Sigmoid colon (tissue), 7 donors: ENCODE data around the gene SSTR1. TPM values are rescaled to one million over a fixed set of nuclear protein-coding genes. Genes with fewer than 3 reads are reported as not detected.

Experiments used
- DNase-seq: peaks from one replicate; pipeline ENCODE4 v3.0.0-alpha.2; 2019
- H3K27ac ChIP-seq, 4 donors: fragments of 200-600 bp; sonication (generic); one replicate each; pipeline ENCODE4 v1.5.1; 2016 to 2019; ENCODE audit warnings: mild to moderate bottlenecking in 1 of 4
- H3K27me3 ChIP-seq, 3 donors: fragments of 200-600 bp; sonication (generic); one replicate each; pipeline ENCODE4 v1.5.1; 2019; ENCODE audit warnings: mild to moderate bottlenecking in 1 of 3
- H3K36me3 ChIP-seq, 4 donors: fragments of 200-600 bp; sonication (generic); one replicate each; pipeline ENCODE4 v1.5.1; 2016 to 2019
- H3K4me1 ChIP-seq, 4 donors: fragments of 200-600 bp; sonication (generic); one replicate each; pipeline ENCODE4 v1.5.1; 2017 to 2019
- H3K4me3 ChIP-seq, 4 donors: fragments of 200-600 bp; sonication (generic); one replicate each; pipeline ENCODE4 v1.5.1; 2017 to 2019; ENCODE audit warnings: mild to moderate bottlenecking in 2 of 4, moderate library complexity in 1 of 4
- H3K9me3 ChIP-seq, 4 donors: fragments of 200-600 bp in 3 of 4; sonication (generic) in 3 of 4; one replicate each; pipeline versions ENCODE4 v1.5.1 to v1.6.1; 2013 to 2019
- CTCF ChIP-seq, 4 experiments: fragments of 450-650 bp in 3 of 4; fragments of 200-600 bp in 1 of 4; IDR thresholded peaks; one replicate each; pipeline ENCODE4 v1.5.1; 2016 to 2019; ENCODE audit warnings: antibody characterized with exemption in 4 of 4, mild to moderate bottlenecking in 3 of 4, moderate library complexity in 2 of 4
- EP300 ChIP-seq, 4 donors: sonication (generic); formaldehyde crosslinking; IDR thresholded peaks; one replicate each; pipeline ENCODE4 v1.6.1; 2017; ENCODE audit warnings: antibody characterized with exemption in 4 of 4
- POLR2A ChIP-seq, 2 donors: fragments of 450-650 bp; IDR thresholded peaks; one replicate each; pipeline ENCODE4 v1.6.1; 2016; ENCODE audit warnings: antibody characterized with exemption in 2 of 2, mild to moderate bottlenecking in 2 of 2, moderate library complexity in 2 of 2
- POLR2AphosphoS5 ChIP-seq, 4 donors: sonication (generic); formaldehyde crosslinking; IDR thresholded peaks; one replicate each; pipeline ENCODE4 v1.6.1; 2017; ENCODE audit warnings: antibody characterized with exemption in 4 of 4
- WGBS, 2 donors: extraction: QIAGEN DNeasy Blood & Tissue Kit; methylation state at CpG; one replicate each; pipeline ENCODE4 v1.1.7; 2013; 5-methylcytosine and 5-hydroxymethylcytosine counted together
- intact Hi-C: fragments of 100-400 bp; cut with DNase I; formaldehyde crosslinking; loops from one replicate; pipeline ENCODE4 v1.15.1; 2023
- polyA plus RNA-seq, 3 donors: library from polyadenylated mRNA; stranded (reverse); fragments of 200-250 nt; gene quantifications; one replicate each; pipeline ENCODE4 v1.2.3, GENCODE V29; 2013
- total RNA-seq, 4 donors: library from RNA; depleted of rRNA; stranded (reverse); fragments of >200 nt; gene quantifications; one replicate each; pipeline ENCODE4 v1.1.0, GENCODE V29; 2016
- donor health status: healthy with polysubstance abuse.
- donor health status: Bipolar disorder and iron deficiency.
- donor health status: healthy.

The SSTR1 gene
- 1 to 10 TPM in 1 of 4 donors, under 1 TPM in 3; under 0.01 to 1.7 (median 0.22) TPM for total RNA-seq
- polyA plus RNA-seq = 1 to 10 TPM; 2.1 to 3.0 (median 2.2) TPM

- Histone ChIP-seq H3K4me1 (peaks cover 0 to 30% (median 16%) of the 10 kb centered on the region in 4 donors), H3K36me3 (no peaks in the 10 kb centered on the region), H3K9me3 (peaks cover 2 to 4% (median 3%) of the 10 kb centered on the region in 4 donors), H3K4me3 (peak within 1 kb of the TSS in 3 of 4 donors; percentile 23 to 32 (median 26)), H3K27ac (no peak within 1 kb of the TSS), H3K27me3 (peaks cover 8 to 62% (median 42%) of the 10 kb centered on the region in 3 donors)
- TF ChIP-seq POLR2AphosphoS5 (IDR thresholded peaks at IDR 0.05) (no peak), CTCF (IDR thresholded peaks at IDR 0.05) (no peak), POLR2A (IDR thresholded peaks at IDR 0.05) (peak in 1 of 2 donors; percentile 6), EP300 (IDR thresholded peaks at IDR 0.05) (no peak)
- WGBS, 2 donors = 1 to 5% methylated on average over 49 of the region's 49 CpGs
- intact Hi-C loops = no loop called here
- DNase-seq = no peak
Measured at GRCh38 chr14:38207736-38208617, at the start of gene SSTR1. SSTR1 (plus strand) TSS chr14:38207904; CDS start chr14:38209390, 1,486 bp downstream.

GRCh38 chr14:38158468-38158867 is 49.2 kb upstream of the SSTR1 start:
- no peak overlapping the region for H3K4me3 ChIP-seq
- no peaks in the 10 kb centered on the region for H3K4me1 ChIP-seq
- H3K27ac ChIP-seq = no peak overlapping the region
- H3K9me3 ChIP-seq = peaks cover 0 to 4% (median 0%) of the 10 kb centered on the region in 4 donors
- intact Hi-C loops = no loop called here
- H3K27me3 ChIP-seq = no peaks in the 10 kb centered on the region
- no peaks in the 10 kb centered on the region for H3K36me3 ChIP-seq
- DNase-seq = no peak
- TF ChIP-seq EP300 (IDR thresholded peaks at IDR 0.05) (no peak), CTCF (IDR thresholded peaks at IDR 0.05) (no peak), POLR2A (IDR thresholded peaks at IDR 0.05) (no peak), POLR2AphosphoS5 (IDR thresholded peaks at IDR 0.05) (no peak)

- H3K27me3 ChIP-seq = no peaks in the 10 kb centered on the region
- H3K27ac ChIP-seq = no peak overlapping the region
- no peaks in the 10 kb centered on the region for H3K36me3 ChIP-seq
- H3K4me1 ChIP-seq = no peaks in the 10 kb centered on the region
- intact Hi-C loops = no loop called here
- 35 to 48% methylated on average over 2 of the region's 2 CpGs for WGBS, 2 donors
- no peak for DNase-seq
- H3K4me3 ChIP-seq = no peak overlapping the region
- TF ChIP-seq POLR2AphosphoS5 (IDR thresholded peaks at IDR 0.05) = no peak
- TF ChIP-seq CTCF (IDR thresholded peaks at IDR 0.05) = no peak
- no peak for TF ChIP-seq EP300 (IDR thresholded peaks at IDR 0.05)
- no peak for TF ChIP-seq POLR2A (IDR thresholded peaks at IDR 0.05)
- H3K9me3 ChIP-seq = no peaks in the 10 kb centered on the region
Measured at GRCh38 chr14:38168416-38168815, 39.3 kb upstream of the SSTR1 start.

- Histone ChIP-seq H3K4me1 (no peaks in the 10 kb centered on the region), H3K27me3 (no peaks in the 10 kb centered on the region), H3K27ac (no peak overlapping the region), H3K9me3 (no peaks in the 10 kb centered on the region), H3K4me3 (no peak overlapping the region), H3K36me3 (no peaks in the 10 kb centered on the region)
- TF ChIP-seq POLR2AphosphoS5 (IDR thresholded peaks at IDR 0.05) (no peak), POLR2A (IDR thresholded peaks at IDR 0.05) (no peak), CTCF (IDR thresholded peaks at IDR 0.05) (no peak), EP300 (IDR thresholded peaks at IDR 0.05) (no peak)
- no peak for DNase-seq
- 33 to 70% methylated on average over 2 of the region's 2 CpGs for WGBS, 2 donors
- intact Hi-C loops = no loop called here
Measured at GRCh38 chr14:38171197-38171596, 36.5 kb upstream of the SSTR1 start.
